B cell (primary cell): ENCODE results near the gene RGS14. TPM values are rescaled to one million over a fixed set of nuclear protein-coding genes. Genes with fewer than 3 reads are reported as not detected.
"Not testable (repeated sequence)": the region's sequence is repeated elsewhere in the genome, so short reads cannot be mapped to it uniquely, and the experiment has no call there.

ENCODE experiments used
- ATAC-seq: fragments of 200-7000 bp; cut with Tn5 transposase; one replicate; pipeline ENCODE4 v1.10.0; 2021; ENCODE audit warnings: low read depth, mild to moderate bottlenecking, moderate number of reproducible peaks, moderate library complexity
- CTCF ChIA-PET: fragments of 350-600 bp; sonication (Branson Sonifier 250); formaldehyde crosslinking; loops from one replicate; lab custom pipeline; 2021; ENCODE audit warnings: antibody characterized with exemption, inconsistent platforms; lab: Charles Lee
- POLR2A ChIA-PET: fragments of 350-600 bp; sonication (Branson Sonifier 250); formaldehyde crosslinking; loops from one replicate; lab custom pipeline; 2021; ENCODE audit warnings: antibody characterized with exemption; lab: Charles Lee
- DNase-seq: peaks from one replicate; pipeline ENCODE4 v3.0.0; 2013
- H2AFZ ChIP-seq: 2 replicates; pipeline ENCODE4 v1.6.1; 2012; ENCODE audit warnings: mild to moderate bottlenecking, low read depth, low read length; ENCODE audit not compliant: insufficient read depth, poor library complexity, severe bottlenecking
- H3K27ac ChIP-seq, 2 donors: 1 replicate in 1 of 2; 2 replicates in 1 of 2; pipeline ENCODE4 v1.5.1; 2012 to 2013; ENCODE audit warnings: low read length in 2 of 2, mild to moderate bottlenecking in 2 of 2, moderate library complexity in 1 of 2
- H3K27me3 ChIP-seq, 4 experiments: fragments of 200-600 bp in 1 of 4; sonication (generic) in 1 of 4; replicated peaks in 1 of 4; 1 replicate in 2 of 4; 2 replicates in 2 of 4; pipeline versions ENCODE4 v1.6.1 to v1.7.0; 2013 to 2016; ENCODE audit warnings: low read length in 3 of 4, mild to moderate bottlenecking in 2 of 4, mixed read lengths in 1 of 4, moderate library complexity in 1 of 4; ENCODE audit not compliant: insufficient read depth in 4 of 4, control insufficient read depth in 3 of 4; ENCODE audit errors: control extremely low read depth in 1 of 4
- H3K36me3 ChIP-seq, 2 experiments: replicated peaks in 1 of 2; 1 replicate in 1 of 2; 2 replicates in 1 of 2; pipeline versions ENCODE4 v1.6.1 to v1.7.1; 2013; ENCODE audit warnings: low read length in 1 of 2; ENCODE audit not compliant: insufficient read depth in 2 of 2, control insufficient read depth in 1 of 2; ENCODE audit errors: control extremely low read depth in 1 of 2, extremely low read depth in 1 of 2
- H3K4me1 ChIP-seq, 2 donors: fragments of 200-600 bp in 1 of 2; sonication (generic) in 1 of 2; 1 replicate in 1 of 2; 2 replicates in 1 of 2; pipeline versions ENCODE4 v1.5.1 to v1.6.1; 2013 to 2017; ENCODE audit warnings: low read length in 2 of 2; ENCODE audit not compliant: control insufficient read depth in 2 of 2, insufficient read depth in 2 of 2
- H3K4me2 ChIP-seq: replicated peaks from 2 replicates; pipeline ENCODE3; 2012; ENCODE audit warnings: mild to moderate bottlenecking, low read depth, low read length; ENCODE audit not compliant: poor library complexity, severe bottlenecking
- H3K4me3 ChIP-seq, 5 experiments: fragments of 200-600 bp in 1 of 5; sonication (generic) in 1 of 5; 1 replicate in 3 of 5; 2 replicates in 2 of 5; pipeline versions ENCODE4 v1.5.1 to v1.7.0; 2011 to 2016; ENCODE audit warnings: low read length in 4 of 5, mild to moderate bottlenecking in 4 of 5, low read depth in 2 of 5, control low read depth in 1 of 5, moderate library complexity in 1 of 5; ENCODE audit not compliant: insufficient read depth in 1 of 5; ENCODE audit errors: control extremely low read depth in 1 of 5, extremely low read depth in 1 of 5
- H3K79me2 ChIP-seq: fragments of 200-600 bp; sonication (generic); one replicate; pipeline ENCODE4 v1.6.0; 2016; ENCODE audit warnings: low read length; ENCODE audit not compliant: control insufficient read depth, insufficient read depth
- H3K9ac ChIP-seq: fragments of 200-600 bp; sonication (generic); 2 replicates; pipeline ENCODE4 v1.6.1; 2017; ENCODE audit warnings: mild to moderate bottlenecking, low read length, moderate library complexity
- H3K9me3 ChIP-seq, 3 donors: one replicate each; pipeline versions ENCODE4 v1.6.1 to v1.7.1; 2013; ENCODE audit warnings: low read length in 2 of 3; ENCODE audit not compliant: control insufficient read depth in 2 of 3, insufficient read depth in 1 of 3; ENCODE audit errors: control extremely low read depth in 1 of 3
- H4K20me1 ChIP-seq: 2 replicates; pipeline ENCODE4 v1.6.0; 2012; ENCODE audit warnings: mild to moderate bottlenecking, low read length; ENCODE audit not compliant: insufficient read depth, control insufficient read depth, poor library complexity, severe bottlenecking
- H3K27ac Mint-ChIP-seq: one replicate; pipeline ENCODE4 v1.8.0; 2021; ENCODE audit warnings: mixed read lengths
- H3K27me3 Mint-ChIP-seq: one replicate; pipeline ENCODE4 v1.8.0; 2021; ENCODE audit warnings: mixed read lengths
- H3K4me1 Mint-ChIP-seq: one replicate; pipeline ENCODE4 v1.8.0; 2021; ENCODE audit warnings: mixed read lengths
- H3K4me3 Mint-ChIP-seq: one replicate; pipeline ENCODE4 v1.8.0; 2021; ENCODE audit warnings: mixed read lengths
- H3K9me3 Mint-ChIP-seq: one replicate; pipeline ENCODE4 v1.8.0; 2022; ENCODE audit warnings: mixed read lengths; ENCODE audit not compliant: insufficient read depth
- WGBS: methylation state at CpG from one replicate; pipeline ENCODE4 v1.1.5; 2013; ENCODE audit warnings: missing lambda C conversion rate; ENCODE audit not compliant: insufficient coverage; 5-methylcytosine and 5-hydroxymethylcytosine counted together
- intact Hi-C: fragments of 100-400 bp; cut with micrococcal nuclease; formaldehyde crosslinking; loops from one replicate; pipeline ENCODE4 v1.10.0; 2022
- polyA plus RNA-seq: library from polyadenylated mRNA; depleted of rRNA; stranded (reverse); fragments of >200 nt; gene quantifications from 2 replicates; pipeline ENCODE4 v1.2.3, GENCODE V29; 2012
- total RNA-seq, 2 donors: library from RNA; stranded (reverse); fragments of 120-200 nt in 1 of 2; gene quantifications; 1 replicate in 1 of 2; 2 replicates in 1 of 2; pipeline versions ENCODE4 v1.2.3 to v1.2.4, GENCODE V29; 2013 to 2022
- TF ChIP-seq, protein P1 (sequence below): fragments of 200-600 bp; IDR thresholded peaks from one replicate; pipeline ENCODE4 v1.8.0; 2022; ENCODE audit warnings: antibody characterized with exemption, mild to moderate bottlenecking

Gene RGS14
- total and polyA plus RNA-seq, 2 donors (not counting 1 experiment from before 2014, with no cell fraction given) = 85.8 to 184 TPM

DNA sequence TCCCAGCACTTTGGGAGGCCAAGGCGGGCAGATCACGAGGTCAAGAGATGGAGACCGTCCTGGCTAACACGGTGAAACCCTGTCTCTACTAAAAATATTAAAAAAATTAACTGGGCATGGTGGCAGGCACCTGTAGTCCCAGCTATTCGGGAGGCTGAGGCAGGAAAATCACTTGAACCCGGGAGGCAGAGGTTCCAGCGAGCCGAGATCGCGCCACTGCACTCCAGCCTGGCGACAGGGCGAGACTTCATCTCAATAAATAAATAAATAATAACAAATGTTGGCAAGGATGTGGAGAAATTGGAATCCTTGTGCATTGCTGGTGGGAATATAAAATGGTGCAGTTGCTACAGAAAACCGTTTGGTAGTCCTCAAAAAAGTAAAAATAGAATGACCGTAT, 14.7 kb upstream of the RGS14 start:
- H3K27ac Mint-ChIP-seq, H3K9me3 ChIP-seq, ATAC-seq, H3K4me3 Mint-ChIP-seq, H3K4me3 ChIP-seq, intact Hi-C loops, H3K27ac ChIP-seq, H3K4me2 ChIP-seq, H3K9me3 Mint-ChIP-seq, H2AFZ ChIP-seq, POLR2A ChIA-PET, H3K4me1 ChIP-seq, H3K9ac ChIP-seq, H3K27me3 ChIP-seq, H3K27me3 Mint-ChIP-seq, DNase-seq: not testable (repeated sequence)
- H4K20me1 ChIP-seq = peaks cover 56% of the 10 kb centered on the region
- H3K4me1 Mint-ChIP-seq = peaks cover 16% of the 10 kb centered on the region
- CTCF ChIA-PET = interaction anchor here (1.2 kb wide), 1 partner anchor 26 kb away, joined by 3 read pairs; no protein-coding TSS in a partner anchor
- 100% methylated on average over 1 of the region's 14 CpGs for WGBS
- peaks cover 94% of the 10 kb centered on the region for H3K79me2 ChIP-seq
- H3K36me3 ChIP-seq = peaks cover 2 to 48% of the 10 kb centered on the region in 2 experiments

DNA sequence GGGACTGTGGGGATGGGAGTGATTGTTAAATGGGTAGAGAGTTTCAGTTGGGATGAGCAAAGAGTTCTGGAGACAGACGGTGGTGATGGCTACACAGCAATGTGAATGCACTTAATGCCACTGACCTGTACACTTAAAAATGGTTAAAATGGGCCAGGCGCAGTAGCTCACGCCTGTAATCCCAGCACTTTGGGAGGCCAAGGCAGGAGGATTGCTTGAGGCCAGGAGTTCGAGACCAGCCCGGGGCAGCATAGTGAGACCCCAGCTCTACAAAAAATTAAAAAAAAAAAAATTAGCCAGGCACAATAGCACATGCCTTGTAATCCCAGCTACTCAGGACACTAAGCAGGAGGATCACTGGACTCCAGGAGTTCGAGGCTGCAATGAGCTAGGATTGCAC, 13.9 kb upstream of the RGS14 start:
- Mint-ChIP-seq H3K27me3 (no peaks in the 10 kb centered on the region), H3K4me1 (peaks cover 16% of the 10 kb centered on the region), H3K9me3 (no peaks in the 10 kb centered on the region), H3K27ac (no peak overlapping the region), H3K4me3 (no peak overlapping the region)
- WGBS = 98% methylated on average over 4 of the region's 6 CpGs
- H3K9me3 ChIP-seq = no peaks in the 10 kb centered on the region
- no peak overlapping the region for H2AFZ ChIP-seq
- no peak overlapping the region for H3K4me3 ChIP-seq
- peaks cover 48% of the 10 kb centered on the region for H4K20me1 ChIP-seq
- TF ChIP-seq, protein P1, sequence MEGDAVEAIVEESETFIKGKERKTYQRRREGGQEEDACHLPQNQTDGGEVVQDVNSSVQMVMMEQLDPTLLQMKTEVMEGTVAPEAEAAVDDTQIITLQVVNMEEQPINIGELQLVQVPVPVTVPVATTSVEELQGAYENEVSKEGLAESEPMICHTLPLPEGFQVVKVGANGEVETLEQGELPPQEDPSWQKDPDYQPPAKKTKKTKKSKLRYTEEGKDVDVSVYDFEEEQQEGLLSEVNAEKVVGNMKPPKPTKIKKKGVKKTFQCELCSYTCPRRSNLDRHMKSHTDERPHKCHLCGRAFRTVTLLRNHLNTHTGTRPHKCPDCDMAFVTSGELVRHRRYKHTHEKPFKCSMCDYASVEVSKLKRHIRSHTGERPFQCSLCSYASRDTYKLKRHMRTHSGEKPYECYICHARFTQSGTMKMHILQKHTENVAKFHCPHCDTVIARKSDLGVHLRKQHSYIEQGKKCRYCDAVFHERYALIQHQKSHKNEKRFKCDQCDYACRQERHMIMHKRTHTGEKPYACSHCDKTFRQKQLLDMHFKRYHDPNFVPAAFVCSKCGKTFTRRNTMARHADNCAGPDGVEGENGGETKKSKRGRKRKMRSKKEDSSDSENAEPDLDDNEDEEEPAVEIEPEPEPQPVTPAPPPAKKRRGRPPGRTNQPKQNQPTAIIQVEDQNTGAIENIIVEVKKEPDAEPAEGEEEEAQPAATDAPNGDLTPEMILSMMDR = no peak
- peaks cover 94% of the 10 kb centered on the region for H3K79me2 ChIP-seq
- ChIA-PET CTCF (interaction anchor here (0.7 kb wide), 1 partner anchor 256 kb away, joined by 4 read pairs; no protein-coding TSS in a partner anchor), POLR2A (interaction anchor here (0.7 kb wide), 1 partner anchor 119 kb away, joined by 7 read pairs; no protein-coding TSS in a partner anchor)
- H3K4me2 ChIP-seq = no peak overlapping the region
- H3K27ac ChIP-seq = no peak overlapping the region
- intact Hi-C loops = no loop called here
- no peaks in the 10 kb centered on the region for H3K27me3 ChIP-seq
- H3K4me1 ChIP-seq = no peaks in the 10 kb centered on the region
- ATAC-seq = no peak
- H3K9ac ChIP-seq = no peak overlapping the region
- peaks cover 2 to 40% of the 10 kb centered on the region in 2 experiments for H3K36me3 ChIP-seq
- no peak for DNase-seq
